HG03066 (cell line): ENCODE data around the gene CCNL2.

Source experiments
- ATAC-seq: cut with Tn5 transposase; IDR thresholded peaks from one replicate; pipeline ENCODE4 v1.9.1; 2021; ENCODE audit warnings: low read depth; ENCODE audit not compliant: unreplicated experiment

CCNL2 gene

DNA sequence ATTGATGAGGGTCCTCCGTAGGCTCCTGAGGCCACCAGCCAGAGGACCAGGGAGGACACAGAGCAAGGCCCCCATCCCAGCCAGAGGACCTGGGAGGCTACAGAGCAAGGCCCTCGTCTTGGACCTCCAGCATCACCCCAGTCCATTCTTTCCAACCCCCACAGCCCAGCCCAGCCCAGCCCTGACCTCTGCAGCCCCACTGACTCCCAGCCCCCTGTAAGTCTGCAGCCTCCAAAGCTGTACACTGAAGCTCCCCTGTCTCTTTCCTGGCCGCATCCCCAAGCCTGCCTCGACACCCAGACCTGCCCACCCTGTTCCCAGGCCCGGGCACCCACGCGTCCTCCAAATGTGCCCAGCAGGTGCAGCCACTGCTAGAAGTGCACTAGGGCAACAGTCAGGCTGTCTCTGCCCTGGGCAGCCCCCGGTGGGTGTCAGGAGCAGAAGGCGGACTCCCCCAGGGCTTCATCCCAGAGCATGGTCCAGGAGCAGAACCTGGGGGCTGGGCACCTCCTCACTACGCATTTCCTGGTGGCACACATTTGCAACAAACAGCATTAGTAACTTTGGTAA lies 52.0 kb downstream of the CCNL2 start:
- ATAC-seq, result no peak

DNA sequence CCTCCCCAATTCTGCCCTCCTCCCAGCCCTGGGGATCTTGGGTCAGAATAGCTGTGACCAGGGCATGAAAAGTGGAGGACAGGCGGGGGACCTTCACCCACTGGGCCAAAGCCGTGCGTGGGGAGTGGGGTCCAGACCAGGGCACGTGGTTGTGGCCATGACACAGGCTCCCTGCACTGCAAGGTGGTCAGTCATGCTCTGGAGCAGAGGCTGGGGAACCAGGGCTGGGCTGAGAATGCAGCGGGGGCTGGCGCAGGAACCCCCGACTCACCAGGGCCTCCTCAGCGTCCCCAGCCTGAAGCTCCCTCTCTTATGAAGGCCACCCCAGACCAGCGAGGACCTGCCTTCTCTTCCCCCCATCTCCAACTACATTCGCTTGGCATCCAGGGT lies 52.6 kb downstream of the CCNL2 start:
- ATAC-seq, result no peak

DNA sequence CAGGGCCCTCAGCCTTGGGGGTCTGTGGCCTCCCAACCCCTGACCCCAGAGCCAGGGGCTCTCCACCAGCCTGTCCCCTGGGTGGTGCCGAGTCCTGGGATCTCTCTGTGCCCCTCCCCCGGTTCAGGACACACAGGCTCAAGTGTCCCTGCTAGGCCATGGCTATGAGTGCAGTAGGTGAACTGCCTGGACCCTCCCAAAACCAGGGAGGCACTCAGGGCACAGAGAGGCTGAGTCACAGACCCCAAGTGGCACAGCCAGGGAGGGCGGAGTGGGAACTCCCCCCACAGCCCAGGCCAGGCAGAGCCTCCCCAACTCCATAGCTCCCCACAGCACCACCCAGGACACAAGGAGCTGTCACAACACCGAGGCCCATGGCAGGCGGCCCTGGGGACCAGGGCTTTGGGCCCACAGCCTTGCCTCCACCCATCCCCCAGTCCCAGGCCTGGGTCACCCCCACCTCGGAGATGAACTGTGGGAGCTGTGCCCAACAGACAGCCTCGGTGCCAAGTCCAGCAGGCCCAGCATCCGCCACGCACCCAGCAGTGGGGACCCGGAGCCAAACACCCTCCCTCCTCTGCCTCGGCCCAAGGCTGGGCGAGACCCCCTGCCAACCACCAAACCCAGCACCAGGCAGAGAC lies 53.2 kb downstream of the CCNL2 start:
- no peak for ATAC-seq

- ATAC-seq, result no peak
Observed at GRCh38 chr1:1345384-1345783, 53.8 kb downstream of the CCNL2 start.

- ATAC-seq, result no peak
Observed at GRCh38 chr1:1344655-1345361, 54.3 kb downstream of the CCNL2 start.

- ATAC-seq, result no peak
Observed at GRCh38 chr1:1343811-1344421, 55.2 kb downstream of the CCNL2 start.

DNA sequence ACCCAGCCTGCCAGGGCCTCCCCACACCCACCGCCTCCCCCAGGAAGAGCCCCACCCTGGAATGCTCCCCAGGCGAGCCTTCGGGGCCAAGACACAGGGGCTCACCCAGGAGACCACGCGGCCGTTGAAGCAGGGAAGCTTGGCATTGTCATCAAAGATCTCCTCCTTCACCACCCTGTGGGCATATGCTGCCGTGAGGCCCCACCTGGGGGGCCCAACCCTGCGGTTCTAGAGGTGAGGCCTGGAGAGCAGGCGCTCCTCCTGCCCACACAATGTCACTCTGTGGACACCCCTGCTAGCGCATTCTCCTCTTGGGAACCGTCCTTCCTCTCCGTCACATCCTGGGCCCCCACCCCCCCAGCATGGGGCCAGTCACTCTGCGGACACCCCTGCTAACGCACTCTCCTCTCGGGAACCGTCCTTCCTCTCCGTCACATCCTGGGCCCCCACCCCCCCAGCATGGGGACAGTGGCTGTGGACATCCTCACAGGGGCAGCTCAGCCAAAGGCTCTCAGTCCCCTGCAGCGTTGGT lies 56.5 kb downstream of the CCNL2 start:
- ATAC-seq, result no peak

DNA sequence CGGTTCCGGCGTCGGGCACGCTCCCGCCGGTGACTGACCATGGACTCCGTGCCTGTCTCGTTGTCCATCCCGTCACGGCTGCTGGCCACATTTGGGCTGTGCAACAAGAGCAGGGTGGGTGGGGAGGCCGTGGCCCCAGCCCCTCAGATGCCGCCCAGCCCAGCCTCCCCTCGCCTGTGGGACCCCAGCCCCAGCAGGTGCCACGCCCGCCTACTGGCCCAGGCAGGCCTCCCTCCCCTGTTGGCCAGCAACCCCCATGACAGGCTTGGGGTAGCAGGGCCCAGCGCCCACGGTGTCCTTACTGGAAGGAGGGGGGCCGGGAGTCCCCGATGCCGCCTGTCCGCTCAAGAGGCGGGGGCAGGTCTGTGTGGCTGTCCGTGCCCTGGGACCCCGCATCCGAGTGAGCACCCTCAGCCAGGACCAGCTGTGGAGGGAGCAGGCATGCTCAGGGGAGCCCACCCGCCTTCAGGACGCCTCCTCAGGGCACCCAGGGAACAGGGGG lies 57.0 kb downstream of the CCNL2 start:
- ATAC-seq, result no peak

- no peak for ATAC-seq
Observed at GRCh38 chr1:1341549-1342021, 57.5 kb downstream of the CCNL2 start.

DNA sequence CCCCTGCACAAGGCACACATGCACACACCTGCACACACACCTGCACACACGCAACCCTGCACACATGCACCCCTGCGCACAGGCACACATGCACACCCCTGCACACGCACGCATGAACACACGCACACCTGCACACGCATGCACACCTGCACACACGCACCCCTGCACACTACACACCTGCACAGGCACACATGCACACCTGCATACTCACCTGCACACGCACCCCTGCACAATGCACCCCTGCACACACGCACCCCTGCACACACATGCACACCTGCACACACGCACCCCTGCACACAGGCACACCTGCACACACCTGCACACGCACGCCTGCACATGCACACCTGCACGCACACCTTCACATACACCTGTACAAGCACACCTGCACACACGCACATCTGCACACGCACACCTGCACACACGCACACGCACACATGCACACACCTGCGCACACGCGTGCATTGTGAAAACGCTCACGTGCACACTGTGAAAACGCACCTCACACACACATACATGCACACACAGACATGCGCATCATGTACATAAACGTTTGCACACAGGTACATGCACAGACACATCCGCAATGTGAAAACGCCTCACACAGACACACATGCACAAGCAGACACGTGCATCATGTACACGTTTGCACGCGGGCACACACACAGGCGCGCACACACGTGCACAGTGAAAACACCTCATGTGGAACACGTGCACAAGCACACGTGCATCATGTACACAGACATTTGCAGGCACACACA lies 58.2 kb downstream of the CCNL2 start:
- no peak for ATAC-seq

DNA sequence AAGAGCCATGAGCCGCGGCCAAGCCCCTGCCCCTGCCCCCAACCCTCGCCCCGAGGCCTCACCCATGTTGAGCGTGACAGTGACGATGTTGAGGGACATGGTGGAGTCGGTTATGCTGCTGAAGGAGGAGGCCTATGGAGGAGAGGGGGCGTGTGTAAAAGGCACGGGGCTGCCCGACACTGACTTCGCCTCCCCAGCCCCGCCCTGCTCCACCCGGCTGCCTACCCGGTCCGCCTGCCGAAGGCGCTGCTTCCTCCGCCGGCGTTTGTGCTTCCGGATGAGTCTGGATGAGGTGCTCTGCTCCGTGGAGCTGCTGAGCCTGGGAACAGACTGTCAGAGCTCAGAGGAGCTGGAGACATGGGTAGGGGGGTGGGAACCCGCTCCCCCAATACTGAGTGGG lies 59.0 kb downstream of the CCNL2 start:
- no peak for ATAC-seq

GRCh38 chr1:1338278-1338677 lies 60.9 kb downstream of the CCNL2 start:
- no peak for ATAC-seq

DNA sequence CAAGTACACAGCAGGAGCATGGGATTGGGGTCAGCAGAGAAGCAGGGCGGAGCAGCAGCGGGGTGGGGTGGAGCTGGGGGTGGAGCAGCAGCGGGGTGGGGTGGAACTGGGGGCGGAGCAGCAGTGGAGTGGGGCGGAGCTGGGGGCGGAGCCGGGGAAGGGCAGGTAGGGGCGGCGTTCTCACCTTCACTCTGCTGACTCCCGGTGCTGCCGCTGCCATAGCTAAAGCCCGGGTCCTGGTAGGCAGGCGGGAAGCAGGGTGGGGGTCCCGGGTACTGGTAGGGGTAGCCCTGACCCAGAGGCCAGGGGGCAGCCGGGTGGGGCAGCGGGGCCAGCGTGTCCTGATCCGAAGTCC lies 61.4 kb downstream of the CCNL2 start:
- ATAC-seq, result no peak

- ATAC-seq, result no peak
Observed at GRCh38 chr1:1336931-1337792, 62.0 kb downstream of the CCNL2 start.

DNA sequence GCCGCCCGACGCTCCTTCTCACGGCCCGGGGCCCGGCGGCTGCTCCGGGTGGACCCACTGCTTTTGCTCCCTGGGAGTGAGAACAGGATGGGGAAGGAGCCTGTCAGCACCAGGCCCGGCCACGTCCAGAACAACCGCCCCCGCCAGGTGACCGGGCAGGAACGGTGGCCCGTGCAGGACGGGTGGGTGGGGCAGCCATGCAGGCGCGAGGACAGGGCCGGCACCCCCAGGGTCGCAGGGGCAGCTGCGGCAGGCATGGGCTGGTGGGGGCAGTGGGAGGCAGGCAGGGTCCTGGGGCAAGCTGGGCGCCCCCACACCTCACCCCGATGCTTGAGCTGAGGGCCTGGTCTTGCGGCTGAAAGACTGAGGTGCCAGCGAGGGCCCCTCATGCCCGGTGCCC lies 62.7 kb downstream of the CCNL2 start:
- no peak for ATAC-seq

DNA sequence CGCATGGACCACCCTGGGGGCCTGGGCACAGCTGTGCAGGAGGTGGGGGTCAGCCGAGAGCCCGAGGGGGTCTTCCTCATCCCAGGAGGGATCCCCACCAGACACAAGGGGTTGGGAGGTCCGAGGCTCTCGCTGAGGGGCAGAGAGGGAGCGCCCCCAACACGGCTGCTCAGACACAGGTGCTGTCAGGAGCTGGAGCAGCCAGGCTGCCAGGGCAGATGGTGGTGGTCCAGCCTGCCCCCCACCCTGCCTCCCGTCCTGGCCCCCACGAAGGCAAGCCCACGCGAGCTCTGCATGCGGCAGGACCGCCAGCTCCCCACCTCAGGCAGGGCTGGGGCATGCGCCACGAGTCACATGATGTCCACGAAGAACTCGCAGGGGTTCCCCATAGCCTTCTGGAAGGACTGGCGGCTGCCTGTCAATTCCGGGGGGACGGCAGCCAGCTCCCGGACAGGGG lies 63.3 kb downstream of the CCNL2 start:
- ATAC-seq, result no peak
